Neural cell (in vitro differentiated cells): ENCODE results near the gene ACSL6.

ENCODE experiments used
- CTCF ChIP-seq: fragments of 450-650 bp; IDR thresholded peaks from 2 replicates; pipeline ENCODE4 v1.5.1; 2014; ENCODE audit warnings: antibody characterized with exemption, mild to moderate bottlenecking, moderate library complexity; ENCODE audit not compliant: poor library complexity, severe bottlenecking
- EZH2 ChIP-seq: fragments of 200-600, 300-800 bp; shearing (Covaris generic), sonication (generic); IDR thresholded peaks from 2 replicates; pipeline ENCODE4 v1.6.1; 2014; ENCODE audit warnings: antibody characterized with exemption, low read length, borderline replicate concordance, mild to moderate bottlenecking; ENCODE audit not compliant: insufficient read depth, poor library complexity, severe bottlenecking
- POLR2AphosphoS5 ChIP-seq: IDR thresholded peaks from 2 replicates; pipeline ENCODE4 v1.6.1; 2012
- RAD21 ChIP-seq: fragments of 450-650 bp; conservative IDR thresholded peaks from 2 replicates; pipeline ENCODE4 v1.6.1; 2014; ENCODE audit warnings: antibody characterized with exemption, mild to moderate bottlenecking, moderate library complexity
- REST ChIP-seq: IDR thresholded peaks from 2 replicates; pipeline ENCODE4 v1.6.1; 2012; ENCODE audit warnings: borderline replicate concordance
- SMC3 ChIP-seq: fragments of 450-650 bp; conservative IDR thresholded peaks from 2 replicates; pipeline ENCODE4 v1.6.1; 2014; ENCODE audit warnings: antibody characterized with exemption, mild to moderate bottlenecking, moderate library complexity; ENCODE audit not compliant: poor library complexity
- TAF1 ChIP-seq: IDR thresholded peaks from 2 replicates; pipeline ENCODE4 v1.6.1; 2012; ENCODE audit warnings: low read depth

- TF ChIP-seq CTCF (no peak), POLR2AphosphoS5 (no peak), EZH2 (no peak), TAF1 (no peak), REST (no peak), SMC3 (no peak), RAD21 (no peak)
Measured at GRCh38 chr5:132006331-132007120, 4.9 kb downstream of the ACSL6 start.
